ENCODE measurements around the gene CKS1B. TPM values are rescaled to one million over a fixed set of nuclear protein-coding genes. Genes with fewer than 3 reads are reported as not detected.

Gene CKS1B
- total and polyA plus RNA-seq, 7 experiments from 2014 or later, result 8.4 to 105 (median 10.9) TPM

Small RNA genes within 50 kb of the gene (microRNA-seq; reads per million reads assigned to microRNA genes)
- not detected for gene MIR4258 (ENCODE audit: borderline microRNAs expressed)

Other genes with a start within 250 kb of the CKS1B start
- gene KCNN3, start 104.4 kb upstream of the CKS1B start, total RNA-seq, result under 1 TPM in 4 of 5 experiments, not detected in 1; 0.05 to 0.29 (median 0.15) TPM
- gene KCNN3, start 104.4 kb upstream of the CKS1B start, polyA plus RNA-seq, result not detected
- 10 to 100 TPM; 11.3 to 35.1 (median 12.6) TPM for gene PMVK, start 38.0 kb upstream of the CKS1B start, total RNA-seq
- gene PMVK, start 38.0 kb upstream of the CKS1B start, polyA plus RNA-seq, result 10 to 100 TPM; 38.7 to 41.4 TPM
- gene PBXIP1, start 18.6 kb upstream of the CKS1B start, total RNA-seq, result 100 to 1,000 TPM; 107 to 390 (median 383) TPM
- gene PBXIP1, start 18.6 kb upstream of the CKS1B start, polyA plus RNA-seq, result 100 to 1,000 TPM; 234 to 318 TPM
- gene PYGO2, start 12.9 kb upstream of the CKS1B start, total RNA-seq, result 10 to 100 TPM; 33.0 to 69.5 (median 46.2) TPM
- gene PYGO2, start 12.9 kb upstream of the CKS1B start, polyA plus RNA-seq, result 10 to 100 TPM; 33.0 to 64.0 TPM
- gene SHC1, start 3.9 kb upstream of the CKS1B start, total RNA-seq, result 10 to 100 TPM; 71.0 to 76.9 (median 73.7) TPM
- gene SHC1, start 3.9 kb upstream of the CKS1B start, polyA plus RNA-seq, result 10 to 100 TPM; 29.6 to 38.3 TPM
- gene FLAD1, start 8.7 kb downstream of the CKS1B start, total RNA-seq, result 10 to 100 TPM; 24.4 to 50.2 (median 50.0) TPM
- 10 to 100 TPM; 33.3 to 45.8 TPM for gene FLAD1, start 8.7 kb downstream of the CKS1B start, polyA plus RNA-seq
- 1 to 10 TPM in 3 of 5 experiments, not detected in 2; 1.4 to 3.2 (median 2.6) TPM for gene LENEP, start 18.9 kb downstream of the CKS1B start, total RNA-seq
- gene LENEP, start 18.9 kb downstream of the CKS1B start, polyA plus RNA-seq, result not detected
- 100 to 1,000 TPM in 1 of 5 experiments, 10 to 100 TPM in 4; 42.7 to 139 (median 61.0) TPM for gene ZBTB7B, start 28.1 kb downstream of the CKS1B start, total RNA-seq
- 1 to 10 TPM; 3.0 to 6.7 TPM for gene ZBTB7B, start 28.1 kb downstream of the CKS1B start, polyA plus RNA-seq
- gene DCST2, start 59.1 kb downstream of the CKS1B start, total RNA-seq, result 1 to 10 TPM in 4 of 5 experiments, under 1 TPM in 1; 0.22 to 3.3 (median 2.4) TPM
- not detected for gene DCST2, start 59.1 kb downstream of the CKS1B start, polyA plus RNA-seq
- gene DCST1, start 59.1 kb downstream of the CKS1B start, total RNA-seq, result under 1 TPM in 3 of 5 experiments, not detected in 2; 0.19 to 0.78 (median 0.42) TPM
- gene DCST1, start 59.1 kb downstream of the CKS1B start, polyA plus RNA-seq, result not detected
- 10 to 100 TPM; 16.9 to 53.7 (median 28.8) TPM for gene ADAM15, start 76.6 kb downstream of the CKS1B start, total RNA-seq
- 1 to 10 TPM; 5.8 to 8.5 TPM for gene ADAM15, start 76.6 kb downstream of the CKS1B start, polyA plus RNA-seq
- 1 to 10 TPM; 3.9 to 9.4 (median 7.7) TPM for gene EFNA4, start 89.1 kb downstream of the CKS1B start, total RNA-seq
- gene EFNA4, start 89.1 kb downstream of the CKS1B start, polyA plus RNA-seq, result 1 to 10 TPM; 2.1 to 3.9 TPM
- gene EFNA3, start 104.2 kb downstream of the CKS1B start, total RNA-seq, result 1 to 10 TPM in 4 of 5 experiments, under 1 TPM in 1; 0.42 to 4.0 (median 2.7) TPM
- under 1 TPM; 0.51 to 0.72 TPM for gene EFNA3, start 104.2 kb downstream of the CKS1B start, polyA plus RNA-seq
- 1 to 10 TPM in 4 of 5 experiments, not detected in 1; 4.0 to 7.3 (median 5.6) TPM for gene EFNA1, start 153.2 kb downstream of the CKS1B start, total RNA-seq
- gene EFNA1, start 153.2 kb downstream of the CKS1B start, polyA plus RNA-seq, result 10 to 100 TPM; 11.1 to 16.8 TPM
- gene SLC50A1, start 161.2 kb downstream of the CKS1B start, total RNA-seq, result 10 to 100 TPM; 21.1 to 35.6 (median 24.3) TPM
- gene SLC50A1, start 161.2 kb downstream of the CKS1B start, polyA plus RNA-seq, result 10 to 100 TPM; 51.0 to 64.8 TPM
- gene DPM3, start 165.8 kb downstream of the CKS1B start, total RNA-seq, result 10 to 100 TPM; 29.1 to 50.4 (median 43.8) TPM
- gene DPM3, start 165.8 kb downstream of the CKS1B start, polyA plus RNA-seq, result 100 to 1,000 TPM in 1 of 2 donors, 10 to 100 TPM in 1; 99.2 to 128 TPM
- 100 to 1,000 TPM in 4 of 5 experiments, 10 to 100 TPM in 1; 97.4 to 236 (median 155) TPM for gene KRTCAP2, start 198.6 kb downstream of the CKS1B start, total RNA-seq
- gene KRTCAP2, start 198.6 kb downstream of the CKS1B start, polyA plus RNA-seq, result 100 to 1,000 TPM; 450 to 469 TPM
- 10 to 100 TPM in 1 of 5 experiments, 1 to 10 TPM in 4; 3.5 to 21.9 (median 4.1) TPM for gene TRIM46, start 199.2 kb downstream of the CKS1B start, total RNA-seq
- 1 to 10 TPM in 1 of 2 donors, under 1 TPM in 1; 0.69 to 1.3 TPM for gene TRIM46, start 199.2 kb downstream of the CKS1B start, polyA plus RNA-seq
- gene THBS3, start 233.2 kb downstream of the CKS1B start, total RNA-seq, result 10 to 100 TPM; 26.0 to 35.9 (median 28.1) TPM
- gene THBS3, start 233.2 kb downstream of the CKS1B start, polyA plus RNA-seq, result 1 to 10 TPM in 1 of 2 donors, under 1 TPM in 1; 0.87 to 2.6 TPM
- gene MTX1, start 234.0 kb downstream of the CKS1B start, total RNA-seq, result 10 to 100 TPM; 19.5 to 40.8 (median 22.0) TPM
- 10 to 100 TPM; 48.9 to 49.9 TPM for gene MTX1, start 234.0 kb downstream of the CKS1B start, polyA plus RNA-seq

All from naive thymus-derived CD4-positive, alpha-beta T cell (primary cell).